SU-DHL-6 (cell line): Measurements from ENCODE around the gene SLC44A1.

Experiments
- H2AFZ ChIP-seq: fragments of 200-600 bp; sonication (generic); 2 replicates; pipeline ENCODE4 v1.6.1; 2014; ENCODE audit warnings: low read depth, mild to moderate bottlenecking, moderate library complexity, mixed read lengths, antibody characterized with exemption, low read length; ENCODE audit not compliant: severe bottlenecking
- H3F3A ChIP-seq: fragments of 200-600 bp; shearing (Covaris generic); 2 replicates; pipeline ENCODE4 v1.6.0; 2016; ENCODE audit warnings: antibody characterized with exemption, mild to moderate bottlenecking; ENCODE audit not compliant: insufficient read depth
- H3K27ac ChIP-seq: fragments of 200-600 bp; sonication (generic); 2 replicates; pipeline ENCODE4 v1.5.1; 2016; ENCODE audit warnings: low read depth, mild to moderate bottlenecking, low read length, moderate library complexity, mixed read lengths
- H3K27me3 ChIP-seq: fragments of 200-600 bp; sonication (generic), shearing (Covaris generic); 2 replicates; pipeline ENCODE4 v1.6.0; 2014; ENCODE audit warnings: mild to moderate bottlenecking, low read length
- H3K36me3 ChIP-seq: fragments of 200-600 bp; sonication (generic); 2 replicates; pipeline ENCODE4 v1.6.1; 2014; ENCODE audit warnings: mild to moderate bottlenecking, low read length, mixed read lengths
- H3K4me2 ChIP-seq: fragments of 300-600, 200-600 bp; shearing (Covaris generic), sonication (generic); 2 replicates; pipeline ENCODE4 v1.6.0; 2014; ENCODE audit warnings: low read length, low read depth, mild to moderate bottlenecking; ENCODE audit not compliant: poor library complexity, severe bottlenecking
- H3K4me3 ChIP-seq: fragments of 200-600 bp; sonication (generic); 2 replicates; pipeline ENCODE4 v1.5.1; 2014; ENCODE audit warnings: antibody characterized with exemption, low read length, mild to moderate bottlenecking, mixed read lengths; ENCODE audit not compliant: insufficient read depth, poor library complexity, severe bottlenecking
- H3K79me2 ChIP-seq: fragments of 200-600 bp; sonication (generic); 2 replicates; pipeline ENCODE4 v1.6.1; 2014; ENCODE audit warnings: mild to moderate bottlenecking, low read length, moderate library complexity; ENCODE audit not compliant: insufficient read depth
- H3K9ac ChIP-seq: fragments of 200-600 bp; sonication (generic); 2 replicates; pipeline ENCODE4 v1.7.0; 2014; ENCODE audit warnings: mild to moderate bottlenecking, low read length
- H3K9me2 ChIP-seq: fragments of 200-600 bp; sonication (generic); replicated peaks from 2 replicates; pipeline ENCODE4 v1.6.1; 2014; ENCODE audit warnings: low read length; ENCODE audit not compliant: insufficient read depth
- H3K9me3 ChIP-seq: fragments of 200-600 bp; sonication (generic); 2 replicates; pipeline ENCODE4 v1.6.1; 2014; ENCODE audit warnings: low read length, mixed read lengths; ENCODE audit not compliant: insufficient read depth
- H4K20me1 ChIP-seq: fragments of 200-600 bp; sonication (generic); 2 replicates; pipeline ENCODE4 v1.6.1; 2014; ENCODE audit warnings: low read depth, mild to moderate bottlenecking, antibody characterized with exemption, low read length, moderate library complexity, mixed read lengths
- CTCF ChIP-seq: fragments of 200-600 bp; sonication (generic); IDR thresholded peaks from one replicate; pipeline ENCODE4 v1.5.1; 2017; ENCODE audit warnings: antibody characterized with exemption, mild to moderate bottlenecking, low read length, moderate library complexity; ENCODE audit not compliant: insufficient read depth, poor library complexity, severe bottlenecking
- EZH2phosphoT487 ChIP-seq: fragments of 200-600 bp; sonication (generic), shearing (Covaris generic); conservative IDR thresholded peaks from 2 replicates; pipeline ENCODE4 v1.6.1; 2018; ENCODE audit warnings: mild to moderate bottlenecking, antibody characterized with exemption, low read length, moderate library complexity, mixed read lengths

The SLC44A1 gene

GRCh38 chr9:105332471-105332870 lies 88.0 kb downstream of the SLC44A1 start:
- no peak overlapping the region for H3K4me3 ChIP-seq
- H3K4me2 ChIP-seq = no peak overlapping the region
- H3F3A ChIP-seq = no peaks in the 10 kb centered on the region
- no peak overlapping the region for H3K27ac ChIP-seq
- H3K9me2 ChIP-seq = no peaks in the 10 kb centered on the region
- no peaks in the 10 kb centered on the region for H3K36me3 ChIP-seq
- no peak overlapping the region for H3K9ac ChIP-seq
- H3K9me3 ChIP-seq = no peaks in the 10 kb centered on the region
- no peaks in the 10 kb centered on the region for H3K79me2 ChIP-seq
- no peak overlapping the region for H2AFZ ChIP-seq
- no peaks in the 10 kb centered on the region for H4K20me1 ChIP-seq
- TF ChIP-seq EZH2phosphoT487 (no peak), CTCF (no peak)
- no peaks in the 10 kb centered on the region for H3K27me3 ChIP-seq

DNA sequence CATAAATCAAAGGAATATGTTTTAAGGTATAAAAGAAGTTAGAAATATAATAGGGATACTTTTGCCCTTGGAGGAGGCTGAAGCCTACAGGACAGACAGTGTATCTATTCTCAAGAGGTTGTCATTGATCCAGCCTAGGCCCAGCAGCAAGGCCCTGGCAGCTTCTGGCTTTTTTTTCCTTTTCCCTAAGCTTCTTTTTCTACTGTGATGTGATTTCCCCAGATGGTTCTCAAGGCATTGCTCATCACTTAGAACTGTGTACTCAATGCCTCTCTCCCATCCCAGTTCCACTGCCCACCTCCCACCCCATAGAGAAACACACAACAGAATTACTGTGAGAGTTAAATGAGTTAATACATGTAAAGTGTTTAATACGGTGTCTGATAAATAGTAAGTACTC lies 88.6 kb downstream of the SLC44A1 start:
- no peaks in the 10 kb centered on the region for H3F3A ChIP-seq
- no peak overlapping the region for H3K27ac ChIP-seq
- H2AFZ ChIP-seq = no peak overlapping the region
- no peaks in the 10 kb centered on the region for H3K9me3 ChIP-seq
- H3K36me3 ChIP-seq = no peaks in the 10 kb centered on the region
- H3K4me2 ChIP-seq = no peak overlapping the region
- H3K9me2 ChIP-seq = no peaks in the 10 kb centered on the region
- H3K4me3 ChIP-seq = no peak overlapping the region
- TF ChIP-seq CTCF (no peak), EZH2phosphoT487 (no peak)
- H3K27me3 ChIP-seq = no peaks in the 10 kb centered on the region
- no peaks in the 10 kb centered on the region for H4K20me1 ChIP-seq
- H3K79me2 ChIP-seq = no peaks in the 10 kb centered on the region
- H3K9ac ChIP-seq = no peak overlapping the region

DNA sequence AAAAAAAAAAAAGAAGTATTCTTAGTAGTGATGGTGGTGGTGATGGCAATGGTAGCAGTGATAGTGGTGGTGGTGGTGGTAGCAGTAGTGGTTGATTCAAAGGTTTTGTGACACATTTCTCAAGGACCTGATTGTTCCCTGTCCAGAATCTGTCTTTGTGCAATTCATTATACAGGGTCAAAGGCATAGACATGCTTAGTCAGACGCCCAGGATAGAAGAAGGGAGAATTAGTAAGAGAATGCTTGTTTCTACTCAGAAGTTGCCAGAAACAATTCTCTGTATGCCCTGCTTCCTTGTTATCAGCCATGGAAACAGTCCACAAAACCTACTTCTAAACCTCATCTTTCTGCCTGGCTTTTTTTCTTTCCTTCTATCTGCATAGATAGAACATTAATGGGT lies 89.4 kb downstream of the SLC44A1 start:
- no peaks in the 10 kb centered on the region for H4K20me1 ChIP-seq
- H3K9me2 ChIP-seq = no peaks in the 10 kb centered on the region
- TF ChIP-seq CTCF (no peak), EZH2phosphoT487 (no peak)
- no peaks in the 10 kb centered on the region for H3K9me3 ChIP-seq
- no peak overlapping the region for H3K4me3 ChIP-seq
- H3K9ac ChIP-seq = no peak overlapping the region
- H3K36me3 ChIP-seq = no peaks in the 10 kb centered on the region
- no peaks in the 10 kb centered on the region for H3K27me3 ChIP-seq
- no peaks in the 10 kb centered on the region for H3K79me2 ChIP-seq
- H3K4me2 ChIP-seq = no peak overlapping the region
- no peak overlapping the region for H3K27ac ChIP-seq
- no peaks in the 10 kb centered on the region for H3F3A ChIP-seq
- no peak overlapping the region for H2AFZ ChIP-seq

DNA sequence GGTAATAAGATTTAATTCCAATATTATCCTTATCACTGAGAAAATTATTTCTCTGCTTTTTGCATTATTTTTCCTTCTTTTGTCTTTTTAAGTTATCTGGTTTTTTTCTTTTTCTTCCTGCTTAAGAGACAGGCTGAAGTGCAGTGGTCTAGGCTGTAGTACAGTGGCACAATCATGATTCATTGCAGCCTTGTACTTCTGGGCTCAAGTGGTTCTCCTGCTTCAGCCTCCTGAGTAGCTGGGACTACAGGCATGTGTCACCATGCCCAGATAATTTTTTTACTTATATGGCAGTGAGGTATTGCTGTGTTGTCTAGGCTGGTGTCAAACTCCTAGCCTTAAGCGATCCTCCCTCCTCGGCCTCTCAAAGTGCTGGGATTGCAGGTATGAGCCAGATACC lies 93.9 kb downstream of the SLC44A1 start:
- no peaks in the 10 kb centered on the region for H3K36me3 ChIP-seq
- no peaks in the 10 kb centered on the region for H3K9me3 ChIP-seq
- no peak overlapping the region for H3K27ac ChIP-seq
- H3K9ac ChIP-seq = no peak overlapping the region
- no peaks in the 10 kb centered on the region for H3K79me2 ChIP-seq
- no peak overlapping the region for H3K4me2 ChIP-seq
- no peak overlapping the region for H2AFZ ChIP-seq
- TF ChIP-seq CTCF = no peak
- no peak for TF ChIP-seq EZH2phosphoT487
- H3K27me3 ChIP-seq = no peaks in the 10 kb centered on the region
- H3F3A ChIP-seq = no peaks in the 10 kb centered on the region
- no peak overlapping the region for H3K4me3 ChIP-seq
- H4K20me1 ChIP-seq = no peaks in the 10 kb centered on the region
- no peaks in the 10 kb centered on the region for H3K9me2 ChIP-seq
